A673 (cell line): Measurements from ENCODE around the gene GALNT13. TPM values are rescaled to one million over a fixed set of nuclear protein-coding genes. Genes with fewer than 3 reads are reported as not detected.

Experiments
- BruUV-seq: library from RNA; stranded (reverse); fragments of 400-500 nt; replicated peaks from 2 replicates; lab custom pipeline; 2021; lab: Mats Ljungman, UMichigan
- CTCF ChIA-PET: fragments of 300-600 bp; sonication (Branson Sonifier 250); formaldehyde crosslinking; loops from one replicate; lab custom pipeline; 2022; ENCODE audit warnings: antibody characterized with exemption; lab: Charles Lee
- POLR2A ChIA-PET: fragments of 300-600 bp; sonication (Branson Sonifier 250); formaldehyde crosslinking; loops from one replicate; lab custom pipeline; 2022; ENCODE audit warnings: antibody characterized with exemption; ENCODE audit not compliant: low non-redundant PET; lab: Charles Lee
- DNase-seq: peaks from one replicate; pipeline ENCODE4 v3.0.0-alpha.2; 2015; ENCODE audit warnings: low spot score
- H3K27ac ChIP-seq: fragments of 200-600 bp; sonication (generic); 2 replicates; pipeline ENCODE4 v1.5.1; 2016; ENCODE audit warnings: mixed run types, low read depth, mild to moderate bottlenecking, mixed read lengths, antibody characterized with exemption, low read length; ENCODE audit not compliant: poor library complexity, severe bottlenecking
- H3K27me3 ChIP-seq: fragments of 200-600 bp; sonication (generic); replicated peaks from 2 replicates; pipeline ENCODE4 v1.6.1; 2017; ENCODE audit warnings: mixed run types, low read depth, mild to moderate bottlenecking, mixed read lengths, antibody characterized with exemption, low read length; ENCODE audit not compliant: insufficient read depth, poor library complexity
- H3K36me3 ChIP-seq: fragments of 200-600 bp; sonication (generic); 2 replicates; pipeline ENCODE4 v1.6.1; 2016; ENCODE audit warnings: mixed run types, mild to moderate bottlenecking, mixed read lengths, antibody characterized with exemption, low read length; ENCODE audit not compliant: insufficient read depth, poor library complexity, severe bottlenecking
- H3K4me1 ChIP-seq: fragments of 200-600 bp; sonication (generic); 2 replicates; pipeline ENCODE4 v1.6.1; 2017; ENCODE audit warnings: mixed run types, mild to moderate bottlenecking, mixed read lengths, antibody characterized with exemption, low read length; ENCODE audit not compliant: insufficient read depth, poor library complexity, severe bottlenecking
- H3K4me3 ChIP-seq: fragments of 200-600 bp; sonication (generic); 2 replicates; pipeline ENCODE4 v1.5.1; 2016; ENCODE audit warnings: low read depth, mixed run types, mild to moderate bottlenecking, mixed read lengths, low read length; ENCODE audit not compliant: poor library complexity, severe bottlenecking
- H3K9me3 ChIP-seq: fragments of 200-600 bp; sonication (generic); 2 replicates; pipeline ENCODE4 v1.6.1; 2016; ENCODE audit warnings: mixed run types, low read depth, mild to moderate bottlenecking, mixed read lengths, antibody characterized with exemption, low read length; ENCODE audit not compliant: poor library complexity, severe bottlenecking
- EZH2 ChIP-seq: fragments of 200-600 bp; sonication (generic); IDR thresholded peaks from 2 replicates; pipeline ENCODE4 v1.6.1; 2017; ENCODE audit warnings: borderline replicate concordance, low read depth, mild to moderate bottlenecking, mixed read lengths, antibody characterized with exemption, low read length; ENCODE audit not compliant: poor library complexity, severe bottlenecking
- intact Hi-C: fragments of 100-400 bp; cut with micrococcal nuclease; formaldehyde crosslinking; loops from one replicate; pipeline ENCODE4 v1.10.0; 2022; ENCODE audit not compliant: unreplicated experiment
- total RNA-seq: library from RNA; stranded (reverse); gene quantifications from 2 replicates; pipeline ENCODE4 v1.2.3, GENCODE V29; 2021
- TF ChIP-seq, protein P1 (sequence below): fragments of 300-800, 200-600 bp; sonication (generic); conservative IDR thresholded peaks from 2 replicates; pipeline ENCODE4 v1.5.1; 2017; ENCODE audit warnings: low read depth, mild to moderate bottlenecking, antibody characterized with exemption, low read length, moderate library complexity, mixed read lengths

The GALNT13 gene
- total RNA-seq, 1 experiment from 2014 or later = not detected

DNA sequence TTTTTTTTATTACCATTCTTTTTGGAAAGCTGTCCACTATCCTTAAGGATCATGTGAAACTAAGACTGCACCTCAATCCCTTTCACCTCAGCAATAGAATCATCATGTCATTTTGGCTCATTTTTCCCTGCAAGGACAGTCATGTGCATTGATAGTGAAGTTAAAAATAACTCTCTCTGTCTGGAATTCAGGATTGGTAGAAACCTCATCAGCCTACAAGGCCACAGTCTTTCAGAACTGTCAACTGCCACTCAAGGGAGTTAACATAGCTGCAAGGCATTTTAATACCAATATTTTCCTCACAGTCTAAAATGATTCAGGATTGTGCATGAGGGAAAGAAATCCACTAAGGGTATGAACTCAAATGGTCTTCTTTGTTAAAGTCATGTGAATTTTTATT, 625.3 kb downstream of the GALNT13 start:
- Histone ChIP-seq H3K36me3 (no peaks in the 10 kb centered on the region), H3K4me3 (no peak overlapping the region), H3K9me3 (no peaks in the 10 kb centered on the region), H3K4me1 (no peaks in the 10 kb centered on the region), H3K27ac (no peak overlapping the region), H3K27me3 (no peaks in the 10 kb centered on the region)
- intact Hi-C loops = no loop called here
- TF ChIP-seq, protein P1, sequence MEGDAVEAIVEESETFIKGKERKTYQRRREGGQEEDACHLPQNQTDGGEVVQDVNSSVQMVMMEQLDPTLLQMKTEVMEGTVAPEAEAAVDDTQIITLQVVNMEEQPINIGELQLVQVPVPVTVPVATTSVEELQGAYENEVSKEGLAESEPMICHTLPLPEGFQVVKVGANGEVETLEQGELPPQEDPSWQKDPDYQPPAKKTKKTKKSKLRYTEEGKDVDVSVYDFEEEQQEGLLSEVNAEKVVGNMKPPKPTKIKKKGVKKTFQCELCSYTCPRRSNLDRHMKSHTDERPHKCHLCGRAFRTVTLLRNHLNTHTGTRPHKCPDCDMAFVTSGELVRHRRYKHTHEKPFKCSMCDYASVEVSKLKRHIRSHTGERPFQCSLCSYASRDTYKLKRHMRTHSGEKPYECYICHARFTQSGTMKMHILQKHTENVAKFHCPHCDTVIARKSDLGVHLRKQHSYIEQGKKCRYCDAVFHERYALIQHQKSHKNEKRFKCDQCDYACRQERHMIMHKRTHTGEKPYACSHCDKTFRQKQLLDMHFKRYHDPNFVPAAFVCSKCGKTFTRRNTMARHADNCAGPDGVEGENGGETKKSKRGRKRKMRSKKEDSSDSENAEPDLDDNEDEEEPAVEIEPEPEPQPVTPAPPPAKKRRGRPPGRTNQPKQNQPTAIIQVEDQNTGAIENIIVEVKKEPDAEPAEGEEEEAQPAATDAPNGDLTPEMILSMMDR = no peak
- TF ChIP-seq EZH2 = no peak
- CTCF ChIA-PET = no interaction called here
- POLR2A ChIA-PET = interaction anchor here (0.6 kb wide), 1 partner anchor 11 kb away, joined by 4 read pairs; no protein-coding TSS in a partner anchor
- no TSS peak for BruUV-seq
- DNase-seq = no peak
